Gastroesophageal sphincter (tissue), 3 donors: ENCODE measurements around the gene MRPL39.

Experiments used
- CTCF ChIP-seq, 4 experiments: fragments of 200-600 bp in 2 of 4; fragments of 450-650 bp in 2 of 4; sonication (generic) in 1 of 4; IDR thresholded peaks; one replicate each; pipeline ENCODE4 v1.5.1; 2017 to 2019; ENCODE audit warnings: antibody characterized with exemption in 4 of 4, mild to moderate bottlenecking in 2 of 4, moderate library complexity in 2 of 4
- POLR2A ChIP-seq, 2 donors: fragments of 450-650 bp; IDR thresholded peaks; one replicate each; pipeline ENCODE4 v1.6.1; 2017; ENCODE audit warnings: antibody characterized with exemption in 2 of 2, mild to moderate bottlenecking in 2 of 2, moderate library complexity in 1 of 2
- POLR2AphosphoS5 ChIP-seq: sonication (generic); formaldehyde crosslinking; IDR thresholded peaks from one replicate; pipeline ENCODE4 v1.6.1; 2017; ENCODE audit warnings: antibody characterized with exemption

- TF ChIP-seq CTCF (IDR thresholded peaks at IDR 0.05) (no peak), POLR2A (IDR thresholded peaks at IDR 0.05) (no peak), POLR2AphosphoS5 (no peak)
These were observed 66.2 kb downstream of the MRPL39 start for GRCh38 chr21:25541042-25541441.
